ENCODE results near the gene FAM240B.

FAM240B gene

DNA sequence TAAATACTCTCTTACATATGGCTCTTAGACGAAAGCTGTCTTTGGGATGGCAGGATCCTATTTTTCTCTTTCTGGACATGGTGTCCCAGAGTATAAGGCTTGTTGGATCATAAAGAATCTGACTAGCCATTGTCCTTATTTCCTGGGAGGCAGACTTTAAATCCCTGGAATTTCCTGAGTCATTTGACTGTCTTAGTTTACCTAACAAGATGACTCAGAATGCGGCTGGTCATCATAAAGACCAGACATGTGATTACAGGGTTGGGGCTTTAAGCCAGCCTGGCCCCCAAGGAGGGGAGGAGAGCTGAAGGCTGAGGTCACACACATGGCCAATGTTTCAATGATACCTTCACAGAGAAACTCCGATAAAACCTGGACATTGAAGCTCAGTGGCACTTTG is 37.2 kb downstream of the FAM240B start:
- no peak for DNase-seq (ENCODE audit: low read depth)
- no peak overlapping the region for H3K4me3 ChIP-seq (ENCODE audit: low read depth, low read length)
- TF ChIP-seq, protein P1, sequence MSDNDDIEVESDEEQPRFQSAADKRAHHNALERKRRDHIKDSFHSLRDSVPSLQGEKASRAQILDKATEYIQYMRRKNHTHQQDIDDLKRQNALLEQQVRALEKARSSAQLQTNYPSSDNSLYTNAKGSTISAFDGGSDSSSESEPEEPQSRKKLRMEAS (IDR thresholded peaks at IDR 0.05; ENCODE audit: low read depth, low read length): no peak

DNA sequence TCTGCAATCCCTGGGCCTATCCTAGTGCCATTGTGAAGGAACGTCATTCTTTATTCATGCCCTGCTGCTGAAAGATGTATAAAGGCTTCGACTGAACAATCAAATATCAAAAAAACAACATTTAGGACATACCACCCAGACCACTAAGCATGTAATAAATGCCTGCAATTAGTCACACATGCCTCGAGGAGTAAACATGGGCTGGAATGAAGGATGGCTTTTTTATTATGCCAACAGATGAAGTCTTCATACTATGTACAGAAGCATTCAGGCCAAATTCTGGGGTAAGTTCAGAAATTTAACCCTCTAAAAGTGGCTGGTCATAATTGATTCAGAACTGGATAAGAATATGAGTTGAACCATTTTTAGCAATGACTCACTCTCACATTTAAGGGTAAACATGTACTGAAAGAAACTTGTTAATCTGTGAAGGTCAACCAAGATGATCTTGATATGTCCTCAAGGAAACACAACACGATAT is 38.1 kb downstream of the FAM240B start:
- TF ChIP-seq MYC (IDR thresholded peaks at IDR 0.05; ENCODE audit: low read depth, low read length) (no peak), POLR2A (IDR thresholded peaks at IDR 0.05; ENCODE audit: extremely low read depth, insufficient read length) (no peak)
- TF ChIP-seq, protein P2, sequence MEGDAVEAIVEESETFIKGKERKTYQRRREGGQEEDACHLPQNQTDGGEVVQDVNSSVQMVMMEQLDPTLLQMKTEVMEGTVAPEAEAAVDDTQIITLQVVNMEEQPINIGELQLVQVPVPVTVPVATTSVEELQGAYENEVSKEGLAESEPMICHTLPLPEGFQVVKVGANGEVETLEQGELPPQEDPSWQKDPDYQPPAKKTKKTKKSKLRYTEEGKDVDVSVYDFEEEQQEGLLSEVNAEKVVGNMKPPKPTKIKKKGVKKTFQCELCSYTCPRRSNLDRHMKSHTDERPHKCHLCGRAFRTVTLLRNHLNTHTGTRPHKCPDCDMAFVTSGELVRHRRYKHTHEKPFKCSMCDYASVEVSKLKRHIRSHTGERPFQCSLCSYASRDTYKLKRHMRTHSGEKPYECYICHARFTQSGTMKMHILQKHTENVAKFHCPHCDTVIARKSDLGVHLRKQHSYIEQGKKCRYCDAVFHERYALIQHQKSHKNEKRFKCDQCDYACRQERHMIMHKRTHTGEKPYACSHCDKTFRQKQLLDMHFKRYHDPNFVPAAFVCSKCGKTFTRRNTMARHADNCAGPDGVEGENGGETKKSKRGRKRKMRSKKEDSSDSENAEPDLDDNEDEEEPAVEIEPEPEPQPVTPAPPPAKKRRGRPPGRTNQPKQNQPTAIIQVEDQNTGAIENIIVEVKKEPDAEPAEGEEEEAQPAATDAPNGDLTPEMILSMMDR (IDR thresholded peaks at IDR 0.05; ENCODE audit: low read depth, low read length): no peak
- TF ChIP-seq, protein P1 (IDR thresholded peaks at IDR 0.05; ENCODE audit: low read depth, low read length): no peak
- no peak overlapping the region for H3K4me3 ChIP-seq (ENCODE audit: low read depth, low read length)
- DNase-seq (ENCODE audit: low read depth): no peak

DNA sequence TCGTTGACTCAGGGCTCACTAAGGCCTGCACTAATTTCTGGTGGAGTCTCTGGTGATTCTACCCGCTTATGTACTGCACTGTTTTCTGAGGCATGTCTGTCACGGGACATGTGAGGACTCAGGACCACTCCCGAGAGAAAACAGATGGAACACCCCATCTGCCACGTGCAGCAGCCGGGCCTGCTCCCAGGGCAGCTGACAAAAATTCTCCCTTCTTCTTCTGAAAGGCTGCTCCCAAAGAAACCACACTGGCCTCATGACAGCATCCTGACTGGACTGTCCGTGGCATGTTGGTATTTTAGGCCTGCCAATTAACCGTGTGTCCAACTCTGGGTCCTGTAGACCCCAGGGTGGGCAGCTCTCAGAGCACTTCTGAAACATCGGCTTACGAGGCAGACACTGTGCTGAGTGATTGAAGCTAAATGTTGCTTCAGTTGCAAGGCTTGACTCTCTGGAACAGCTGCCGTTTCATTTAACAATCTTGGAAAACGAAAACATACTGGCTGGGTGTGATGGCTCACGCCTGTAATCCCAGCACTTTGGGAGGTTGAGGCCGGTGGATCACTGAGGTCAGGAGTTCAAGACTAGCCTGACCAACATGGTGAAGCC is 39.0 kb downstream of the FAM240B start:
- TF ChIP-seq, protein P1 (IDR thresholded peaks at IDR 0.05; ENCODE audit: low read depth, low read length): no peak
- TF ChIP-seq, protein P2 (IDR thresholded peaks at IDR 0.05; ENCODE audit: low read depth, low read length): no peak
- TF ChIP-seq MYC (IDR thresholded peaks at IDR 0.05; ENCODE audit: low read depth, low read length) (no peak), POLR2A (IDR thresholded peaks at IDR 0.05; ENCODE audit: extremely low read depth, insufficient read length) (no peak)
- DNase-seq (ENCODE audit: low read depth): no peak
- no peak overlapping the region for H3K4me3 ChIP-seq (ENCODE audit: low read depth, low read length)

DNA sequence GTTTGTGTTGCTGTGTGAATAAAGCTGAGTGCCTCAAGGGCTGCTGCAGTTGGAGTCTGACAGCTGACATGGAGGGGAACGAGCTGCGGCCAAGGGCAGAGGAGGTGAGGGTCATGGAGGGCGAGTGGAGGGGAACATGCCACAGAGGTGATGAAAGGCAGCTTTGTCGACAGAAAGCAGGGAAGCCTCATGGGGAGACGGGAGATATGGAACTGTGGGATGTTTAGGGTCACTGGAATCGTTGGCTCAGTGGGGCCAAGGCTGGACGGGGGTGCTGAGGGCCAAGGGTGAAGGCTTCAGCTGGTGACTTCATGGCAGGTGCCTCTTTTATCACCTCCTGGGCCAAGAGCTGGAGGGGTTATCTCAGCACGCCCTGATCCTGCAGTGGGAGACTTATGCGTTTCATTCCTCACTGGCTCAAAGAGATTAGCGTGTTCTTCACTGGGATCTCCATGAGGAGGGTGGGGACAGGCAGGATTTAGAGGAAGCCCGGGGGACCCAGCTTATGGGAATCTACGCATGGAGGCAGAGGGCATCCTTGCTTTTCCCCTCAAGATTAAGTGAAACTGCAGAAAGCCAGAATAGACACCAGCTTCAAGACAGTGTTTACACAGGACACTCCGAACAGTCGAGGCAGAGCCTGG is 42.2 kb downstream of the FAM240B start:
- TF ChIP-seq MYC (IDR thresholded peaks at IDR 0.05; ENCODE audit: low read depth, low read length) (no peak), POLR2A (IDR thresholded peaks at IDR 0.05; ENCODE audit: extremely low read depth, insufficient read length) (no peak)
- TF ChIP-seq, protein P2 (IDR thresholded peaks at IDR 0.05; ENCODE audit: low read depth, low read length): no peak
- TF ChIP-seq, protein P1 (IDR thresholded peaks at IDR 0.05; ENCODE audit: low read depth, low read length): no peak
- no peak overlapping the region for H3K4me3 ChIP-seq (ENCODE audit: low read depth, low read length)

DNA sequence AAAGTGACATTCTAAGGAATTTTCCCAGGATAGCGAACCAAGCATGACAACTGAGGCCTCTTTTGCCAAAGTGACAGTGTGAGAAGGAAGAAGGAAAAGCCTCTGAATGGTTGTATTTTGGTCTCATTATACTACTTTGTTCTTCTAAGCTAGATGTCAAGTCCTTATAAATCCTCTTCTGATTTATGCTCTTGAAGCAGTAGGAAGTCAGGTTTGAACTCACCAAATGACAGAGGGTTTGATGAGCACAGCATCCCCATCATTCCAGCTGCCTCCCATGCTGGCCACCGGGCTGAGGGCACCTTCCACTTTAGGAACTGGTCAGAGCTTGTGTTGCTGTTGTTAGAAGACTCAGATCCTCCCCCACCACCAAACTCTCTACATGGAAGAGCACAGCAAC is 44.1 kb downstream of the FAM240B start:
- DNase-seq (ENCODE audit: low read depth): no peak
- TF ChIP-seq MYC (IDR thresholded peaks at IDR 0.05; ENCODE audit: low read depth, low read length) (no peak), POLR2A (IDR thresholded peaks at IDR 0.05; ENCODE audit: extremely low read depth, insufficient read length) (no peak)
- TF ChIP-seq, protein P2 (IDR thresholded peaks at IDR 0.05; ENCODE audit: low read depth, low read length): no peak
- TF ChIP-seq, protein P1 (IDR thresholded peaks at IDR 0.05; ENCODE audit: low read depth, low read length): no peak
- H3K4me3 ChIP-seq (ENCODE audit: low read depth, low read length): no peak overlapping the region

More for the DNA sequence above, 42.2 kb downstream of the FAM240B start:
- DNase-seq (ENCODE audit: low read depth): no peak

DNA sequence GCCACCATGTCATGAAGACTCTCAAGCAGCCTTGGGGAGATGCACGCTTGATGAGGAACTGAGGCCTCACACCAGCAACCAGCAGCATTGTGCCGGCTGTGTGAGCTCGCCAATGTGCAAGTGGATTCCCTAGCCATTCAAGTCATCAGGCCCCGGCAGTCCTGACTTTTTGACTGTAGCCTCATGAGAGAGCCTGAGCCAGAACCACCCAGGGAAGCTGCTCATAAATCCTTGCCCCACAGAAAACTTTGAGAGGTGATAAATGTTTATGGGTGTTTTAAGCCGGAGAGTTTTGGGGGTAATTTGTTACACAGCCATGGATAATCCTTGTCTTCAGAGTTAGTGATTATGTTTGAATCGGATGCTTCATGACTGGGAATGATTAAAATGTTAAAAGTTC is 44.7 kb downstream of the FAM240B start:
- no peak for DNase-seq (ENCODE audit: low read depth)
- no peak overlapping the region for H3K4me3 ChIP-seq (ENCODE audit: low read depth, low read length)
- no peak for TF ChIP-seq MYC (IDR thresholded peaks at IDR 0.05; ENCODE audit: low read depth, low read length)
- no peak for TF ChIP-seq POLR2A (IDR thresholded peaks at IDR 0.05; ENCODE audit: extremely low read depth, insufficient read length)
- TF ChIP-seq, protein P2 (IDR thresholded peaks at IDR 0.05; ENCODE audit: low read depth, low read length): no peak
- TF ChIP-seq, protein P1 (IDR thresholded peaks at IDR 0.05; ENCODE audit: low read depth, low read length): no peak
